Fibroblast of villous mesenchyme (primary cell): ENCODE results near the gene PHEX. TPM values are rescaled to one million over a fixed set of nuclear protein-coding genes. Genes with fewer than 3 reads are reported as not detected.

Source experiments
- DNase-seq: peaks from one replicate; pipeline ENCODE4 v3.0.0-alpha.2; 2010; ENCODE audit warnings: low read depth
- H3K4me3 ChIP-seq: 2 replicates; pipeline ENCODE4 v1.5.1; 2011; ENCODE audit warnings: low read depth, mild to moderate bottlenecking, low read length
- total RNA-seq: library from RNA; depleted of rRNA; stranded (reverse); fragments of >200 nt; gene quantifications from 2 replicates; pipeline ENCODE4 v1.2.3, GENCODE V29; 2012
- TF ChIP-seq, protein P1 (sequence below): IDR thresholded peaks from 2 replicates; pipeline ENCODE4 v1.5.1; 2012; ENCODE audit warnings: low read depth, mild to moderate bottlenecking, low read length; ENCODE audit not compliant: insufficient read depth

PHEX gene
- total RNA-seq, 1 donor: 0.43 TPM

DNA sequence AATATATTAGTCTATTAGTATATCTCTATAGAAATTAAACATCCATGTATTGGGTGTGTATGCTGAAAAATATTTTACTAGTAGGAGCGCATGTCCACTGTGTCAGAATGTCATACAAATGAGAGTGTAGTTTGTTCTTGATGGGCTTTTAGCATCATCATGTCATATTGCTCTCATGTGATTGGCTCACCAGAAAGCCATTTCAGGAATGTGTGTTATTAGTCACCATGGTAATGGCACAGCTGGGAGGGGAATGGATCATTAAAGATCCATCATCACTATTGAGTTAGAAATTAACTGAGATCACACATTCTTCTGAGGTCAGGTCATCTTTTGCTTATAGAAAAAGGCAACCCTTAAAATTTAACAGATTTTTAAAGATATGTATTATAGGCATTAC, 77.3 kb downstream of the PHEX start:
- TF ChIP-seq, protein P1, sequence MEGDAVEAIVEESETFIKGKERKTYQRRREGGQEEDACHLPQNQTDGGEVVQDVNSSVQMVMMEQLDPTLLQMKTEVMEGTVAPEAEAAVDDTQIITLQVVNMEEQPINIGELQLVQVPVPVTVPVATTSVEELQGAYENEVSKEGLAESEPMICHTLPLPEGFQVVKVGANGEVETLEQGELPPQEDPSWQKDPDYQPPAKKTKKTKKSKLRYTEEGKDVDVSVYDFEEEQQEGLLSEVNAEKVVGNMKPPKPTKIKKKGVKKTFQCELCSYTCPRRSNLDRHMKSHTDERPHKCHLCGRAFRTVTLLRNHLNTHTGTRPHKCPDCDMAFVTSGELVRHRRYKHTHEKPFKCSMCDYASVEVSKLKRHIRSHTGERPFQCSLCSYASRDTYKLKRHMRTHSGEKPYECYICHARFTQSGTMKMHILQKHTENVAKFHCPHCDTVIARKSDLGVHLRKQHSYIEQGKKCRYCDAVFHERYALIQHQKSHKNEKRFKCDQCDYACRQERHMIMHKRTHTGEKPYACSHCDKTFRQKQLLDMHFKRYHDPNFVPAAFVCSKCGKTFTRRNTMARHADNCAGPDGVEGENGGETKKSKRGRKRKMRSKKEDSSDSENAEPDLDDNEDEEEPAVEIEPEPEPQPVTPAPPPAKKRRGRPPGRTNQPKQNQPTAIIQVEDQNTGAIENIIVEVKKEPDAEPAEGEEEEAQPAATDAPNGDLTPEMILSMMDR: no peak
- DNase-seq: no peak
- H3K4me3 ChIP-seq: no peak overlapping the region

GRCh38 chrX:22110729-22111494, 78.8 kb downstream of the PHEX start:
- no peak overlapping the region for H3K4me3 ChIP-seq
- no peak for DNase-seq
- TF ChIP-seq, protein P1: no peak

- DNase-seq: peak; percentile 58
- H3K4me3 ChIP-seq: no peak overlapping the region
- TF ChIP-seq, protein P1: no peak
These were observed 84.8 kb downstream of the PHEX start for GRCh38 chrX:22116605-22117546.

- peak; percentile 45 for DNase-seq
- TF ChIP-seq, protein P1: no peak
- no peak overlapping the region for H3K4me3 ChIP-seq
These were observed 85.5 kb downstream of the PHEX start for GRCh38 chrX:22117633-22118032.

DNA sequence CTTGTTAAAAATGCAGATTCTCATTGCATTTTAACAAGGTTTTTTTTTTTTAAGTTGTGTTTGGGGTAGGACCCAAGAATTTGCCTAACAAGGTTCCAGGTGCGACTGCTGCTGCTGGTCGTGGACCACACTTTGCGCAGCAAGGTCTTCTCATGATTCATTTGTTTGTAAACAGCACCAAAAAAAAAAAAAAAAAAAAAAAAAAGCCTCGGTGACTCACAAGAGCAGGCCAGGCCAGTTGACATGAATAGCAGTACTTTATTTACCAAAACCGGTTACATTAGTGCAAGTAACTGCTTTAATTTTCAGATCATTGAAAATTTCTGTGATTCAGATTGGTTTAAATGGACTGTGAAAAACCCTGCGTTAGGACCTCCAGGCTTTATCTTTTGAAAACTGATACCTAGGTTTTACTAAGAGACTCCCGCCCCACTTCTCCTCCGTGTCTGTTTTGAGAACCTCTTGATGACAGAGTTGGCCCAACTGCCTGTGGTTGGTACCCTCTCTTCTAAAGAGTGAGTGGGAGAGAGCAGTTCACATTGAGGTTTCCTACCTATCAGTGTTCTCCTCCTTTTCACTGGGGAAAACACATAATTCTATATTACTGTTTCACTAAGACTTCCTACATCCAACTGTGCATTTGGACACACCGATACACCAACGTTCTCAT, 86.2 kb downstream of the PHEX start:
- no peak overlapping the region for H3K4me3 ChIP-seq
- TF ChIP-seq, protein P1: no peak
- peak; percentile 49 for DNase-seq

DNA sequence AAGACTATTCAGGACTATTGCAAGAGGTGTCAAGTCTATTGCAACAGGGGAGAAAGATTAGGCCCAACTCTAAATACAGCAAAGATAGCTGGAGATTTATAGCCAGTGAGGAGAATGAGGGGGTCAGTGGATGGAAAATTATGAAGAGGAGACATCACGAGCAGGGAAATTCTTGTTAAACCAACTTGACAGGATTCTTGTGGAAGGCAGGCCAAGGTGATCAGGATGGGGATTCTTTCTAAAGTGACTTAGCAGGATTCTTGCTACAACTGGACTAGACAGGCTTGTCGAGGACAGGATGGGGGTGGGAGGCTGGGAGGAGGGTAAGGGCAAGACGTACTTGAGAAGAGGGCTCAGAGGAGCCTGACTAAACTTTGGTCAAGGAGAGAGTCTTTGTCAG, 89.0 kb downstream of the PHEX start:
- no peak for DNase-seq
- H3K4me3 ChIP-seq: no peak overlapping the region
- TF ChIP-seq, protein P1: no peak
